ENCODE data around the gene CAPZB. TPM values are rescaled to one million over a fixed set of nuclear protein-coding genes. Genes with fewer than 3 reads are reported as not detected.
A peak's percentile ranks its signal among the peaks of the same experiment; 100 is the strongest.

CAPZB gene
- total RNA-seq, 1 experiment from 2014 or later, result 348 TPM

DNA sequence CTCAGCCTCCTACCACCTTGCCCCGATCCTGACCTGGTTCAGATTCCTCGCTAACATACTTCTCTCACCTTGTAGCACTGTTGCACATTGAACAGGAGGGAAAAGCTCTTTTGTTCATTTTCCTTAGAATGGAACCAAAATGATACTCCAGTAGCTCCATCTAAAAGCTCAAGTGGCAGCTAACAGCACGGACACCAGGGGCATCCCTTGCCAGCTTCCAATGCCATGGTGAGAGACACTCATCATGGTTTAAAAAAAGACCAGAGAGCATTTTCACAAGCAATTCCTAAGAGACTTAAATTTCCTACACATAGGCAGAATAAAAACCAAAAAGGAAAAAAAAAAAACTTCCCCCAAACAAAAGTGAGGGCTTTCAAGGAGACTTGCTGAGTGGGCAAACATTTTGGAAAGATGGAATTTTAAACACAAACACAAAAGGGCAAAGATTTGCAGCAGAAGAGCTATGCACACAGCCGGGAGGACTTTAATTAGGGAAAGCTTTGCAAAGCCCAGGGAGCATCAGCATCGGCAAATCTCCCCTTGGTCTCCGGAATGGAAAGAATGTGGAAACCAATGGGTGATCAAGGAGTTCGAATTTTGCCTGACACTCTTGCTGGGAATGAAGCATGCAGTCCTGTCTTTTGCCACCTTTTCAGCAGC is 84.3 kb downstream of the CAPZB start:
- Histone ChIP-seq H2AFZ (ENCODE audit: low read length) (no peak overlapping the region), H3K9ac (ENCODE audit: extremely low read depth, insufficient read length, low read length) (no peak overlapping the region), H2BK120ac (ENCODE audit: low read depth, low read length, poor library complexity, severe bottlenecking) (no peak overlapping the region), H3K27ac (ENCODE audit: insufficient read length, low read depth, low read length) (peak overlapping the region; percentile 17), H3K79me2 (ENCODE audit: insufficient read depth, low read length) (peaks cover 2% of the 10 kb centered on the region; the same call in 1 of the 2 replicates), H3K4ac (ENCODE audit: low read depth, low read length) (no peak overlapping the region), H2BK15ac (ENCODE audit: low read depth, low read length) (no peak overlapping the region), H3K4me2 (ENCODE audit: insufficient read depth, insufficient read length, low read length) (no peak overlapping the region), H3K79me1 (ENCODE audit: insufficient read depth, low read depth, low read length, poor library complexity, severe bottlenecking) (peaks cover 8% of the 10 kb centered on the region), H3K56ac (ENCODE audit: insufficient read length, low read depth, low read length) (no peak overlapping the region), H3K23ac (ENCODE audit: insufficient read length, low read depth, low read length) (no peak overlapping the region), H4K20me1 (ENCODE audit: control insufficient read depth, insufficient read depth, insufficient read length) (peaks cover 3% of the 10 kb centered on the region), H3K14ac (ENCODE audit: insufficient read depth, low read length) (no peak overlapping the region), H3K27me3 (ENCODE audit: insufficient read depth, low read length) (no peaks in the 10 kb centered on the region), H3T11ph (ENCODE audit: low read length) (no peak overlapping the region), H4K8ac (replicated peaks; ENCODE audit: insufficient read length, low read depth, low read length) (no peak overlapping the region), H4K5ac (ENCODE audit: insufficient read length, low read depth, low read length) (no peak overlapping the region), H3K4me1 (ENCODE audit: insufficient read depth, low read length) (peaks cover 3% of the 10 kb centered on the region; the same call in 1 of the 2 replicates), H2BK12ac (ENCODE audit: insufficient read length, low read depth, low read length) (no peak overlapping the region), H4K91ac (ENCODE audit: insufficient read length, low read depth, low read length) (no peak overlapping the region), H3K18ac (ENCODE audit: insufficient read length, low read depth, low read length) (no peak overlapping the region), H3K9me3 (ENCODE audit: control insufficient read depth, low read depth, low read length) (no peaks in the 10 kb centered on the region), H2AK5ac (ENCODE audit: insufficient read length, low read length) (no peak overlapping the region), H2BK5ac (ENCODE audit: insufficient read length, low read length) (no peak overlapping the region), H3K23me2 (ENCODE audit: insufficient read length, low read depth, low read length, poor library complexity, severe bottlenecking) (no peaks in the 10 kb centered on the region), H2BK20ac (ENCODE audit: low read depth, low read length, poor library complexity, severe bottlenecking) (no peak overlapping the region)
- TF ChIP-seq, protein P1, sequence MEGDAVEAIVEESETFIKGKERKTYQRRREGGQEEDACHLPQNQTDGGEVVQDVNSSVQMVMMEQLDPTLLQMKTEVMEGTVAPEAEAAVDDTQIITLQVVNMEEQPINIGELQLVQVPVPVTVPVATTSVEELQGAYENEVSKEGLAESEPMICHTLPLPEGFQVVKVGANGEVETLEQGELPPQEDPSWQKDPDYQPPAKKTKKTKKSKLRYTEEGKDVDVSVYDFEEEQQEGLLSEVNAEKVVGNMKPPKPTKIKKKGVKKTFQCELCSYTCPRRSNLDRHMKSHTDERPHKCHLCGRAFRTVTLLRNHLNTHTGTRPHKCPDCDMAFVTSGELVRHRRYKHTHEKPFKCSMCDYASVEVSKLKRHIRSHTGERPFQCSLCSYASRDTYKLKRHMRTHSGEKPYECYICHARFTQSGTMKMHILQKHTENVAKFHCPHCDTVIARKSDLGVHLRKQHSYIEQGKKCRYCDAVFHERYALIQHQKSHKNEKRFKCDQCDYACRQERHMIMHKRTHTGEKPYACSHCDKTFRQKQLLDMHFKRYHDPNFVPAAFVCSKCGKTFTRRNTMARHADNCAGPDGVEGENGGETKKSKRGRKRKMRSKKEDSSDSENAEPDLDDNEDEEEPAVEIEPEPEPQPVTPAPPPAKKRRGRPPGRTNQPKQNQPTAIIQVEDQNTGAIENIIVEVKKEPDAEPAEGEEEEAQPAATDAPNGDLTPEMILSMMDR (conservative IDR thresholded peaks at IDR 0.05), result no peak
- Mint-ChIP-seq H3K4me3 (peak overlapping the region in 1 of 2 experiments; percentile 43; a peak in 2 of 5 replicates), H3K27ac (peak overlapping the region; percentile 4 to 94 (median 87); a peak in 6 of 7 replicates), H3K4me1 (peaks cover 64 to 71% of the 10 kb centered on the region in 2 experiments), H3K27me3 (ENCODE audit: low read depth) (no peaks in the 10 kb centered on the region), H3K9me3 (no peaks in the 10 kb centered on the region), H3K36me3 (ENCODE audit: insufficient read depth in 1 of 3, low read depth in 3 of 3) (peaks cover 10 to 22% (median 18%) of the 10 kb centered on the region in 3 experiments)
- peak; percentile 55 for DNase-seq
- no CpG with 5 or more reads among the region's 7 CpGs for WGBS (ENCODE audit: extremely low coverage, insufficient read length, low lambda C conversion rate)

Data from H9 (cell line).